Measurements from ENCODE around the gene RNASE7. TPM values are rescaled to one million over a fixed set of nuclear protein-coding genes. Genes with fewer than 3 reads are reported as not detected.
A peak's percentile ranks its signal among the peaks of the same experiment; 100 is the strongest.

Gene RNASE7
- total RNA-seq, 2 donors from 2014 or later = not detected

GRCh38 chr14:21026274-21026987 is 15.7 kb upstream of the RNASE7 start:
- ATAC-seq (no peak), DNase-seq (no peak)
- Mint-ChIP-seq H3K36me3 (ENCODE audit: low read depth) (peaks cover 2% of the 10 kb centered on the region), H3K4me3 (peak overlapping the region; percentile 61), H3K4me1 (peaks cover 21% of the 10 kb centered on the region), H3K27ac (peak overlapping the region; percentile 66), H3K27me3 (peaks cover under 1% of the 10 kb centered on the region)
- H3K9me3 ChIP-seq (ENCODE audit: control insufficient read depth, low read length, poor library complexity, severe bottlenecking) = no peaks in the 10 kb centered on the region

- peak overlapping the region; percentile 61 for H3K4me3 Mint-ChIP-seq
- peaks cover 21% of the 10 kb centered on the region for H3K4me1 Mint-ChIP-seq
- peak overlapping the region; percentile 66 for H3K27ac Mint-ChIP-seq
- peaks cover 2% of the 10 kb centered on the region for H3K36me3 Mint-ChIP-seq (ENCODE audit: low read depth)
- ATAC-seq (no peak), DNase-seq (no peak)
- H3K27me3 Mint-ChIP-seq = peaks cover 6% of the 10 kb centered on the region
- H3K9me3 ChIP-seq (ENCODE audit: control insufficient read depth, low read length, poor library complexity, severe bottlenecking) = no peaks in the 10 kb centered on the region
Measured at GRCh38 chr14:21026988-21027315, 15.2 kb upstream of the RNASE7 start.

GRCh38 chr14:21029917-21030316 is 12.2 kb upstream of the RNASE7 start, which contains the start of gene TPPP2:
TSS of gene TPPP2 (plus strand) at chr14:21030217. CDS start at chr14:21030582, 365 bp downstream.
- DNase-seq (no peak), ATAC-seq (no peak)
- H3K27me3 Mint-ChIP-seq = peaks cover 17% of the 10 kb centered on the region
- no peak within 1 kb of the TSS for H3K4me3 Mint-ChIP-seq
- peaks cover 7% of the 10 kb centered on the region for H3K4me1 Mint-ChIP-seq
- H3K9me3 ChIP-seq (ENCODE audit: control insufficient read depth, low read length, poor library complexity, severe bottlenecking) = no peaks in the 10 kb centered on the region
- no peak within 1 kb of the TSS for H3K27ac Mint-ChIP-seq
- peaks cover 2% of the 10 kb centered on the region for H3K36me3 Mint-ChIP-seq (ENCODE audit: low read depth)

- Mint-ChIP-seq H3K27ac (no peak overlapping the region), H3K4me3 (no peak overlapping the region), H3K27me3 (peaks cover 21% of the 10 kb centered on the region), H3K4me1 (peaks cover 6% of the 10 kb centered on the region), H3K36me3 (ENCODE audit: low read depth) (peaks cover 2% of the 10 kb centered on the region)
- H3K9me3 ChIP-seq (ENCODE audit: control insufficient read depth, low read length, poor library complexity, severe bottlenecking) = no peaks in the 10 kb centered on the region
- ATAC-seq (no peak), DNase-seq (no peak)
Measured at GRCh38 chr14:21030531-21030930, 11.6 kb upstream of the RNASE7 start.

- H3K4me3 Mint-ChIP-seq = no peak overlapping the region
- DNase-seq = no peak
Measured at GRCh38 chr14:21032326-21033132, 9.6 kb upstream of the RNASE7 start.

GRCh38 chr14:21033133-21033698 is 8.9 kb upstream of the RNASE7 start:
- no peaks in the 10 kb centered on the region for H3K9me3 ChIP-seq (ENCODE audit: control insufficient read depth, low read length, poor library complexity, severe bottlenecking)
- ATAC-seq (no peak), DNase-seq (no peak)
- H3K36me3 Mint-ChIP-seq (ENCODE audit: low read depth) = peaks cover 2% of the 10 kb centered on the region
- no peak overlapping the region for H3K27ac Mint-ChIP-seq
- H3K4me1 Mint-ChIP-seq = peaks cover 2% of the 10 kb centered on the region
- H3K4me3 Mint-ChIP-seq = no peak overlapping the region
- peaks cover 24% of the 10 kb centered on the region for H3K27me3 Mint-ChIP-seq

More at GRCh38 chr14:21032326-21033132, 9.6 kb upstream of the RNASE7 start:
- Mint-ChIP-seq H3K27me3 (peaks cover 24% of the 10 kb centered on the region), H3K27ac (no peak overlapping the region), H3K36me3 (ENCODE audit: low read depth) (peaks cover 2% of the 10 kb centered on the region), H3K4me1 (peaks cover 2% of the 10 kb centered on the region)
- H3K9me3 ChIP-seq (ENCODE audit: control insufficient read depth, low read length, poor library complexity, severe bottlenecking) = no peaks in the 10 kb centered on the region
- no peak for ATAC-seq

- peaks cover 2% of the 10 kb centered on the region for H3K36me3 Mint-ChIP-seq (ENCODE audit: low read depth)
- no peak for DNase-seq
- no peak for ATAC-seq
- H3K4me3 Mint-ChIP-seq = no peak within 1 kb of the TSS
- no peaks in the 10 kb centered on the region for H3K9me3 ChIP-seq (ENCODE audit: control insufficient read depth, low read length, poor library complexity, severe bottlenecking)
- H3K4me1 Mint-ChIP-seq = peaks cover 2% of the 10 kb centered on the region
- H3K27ac Mint-ChIP-seq = no peak within 1 kb of the TSS
- peaks cover 24% of the 10 kb centered on the region for H3K27me3 Mint-ChIP-seq
Measured at GRCh38 chr14:21034707-21035106, 7.5 kb upstream of the RNASE7 start, which contains the start of gene RNASE13. TSS of gene RNASE13 (minus strand) at chr14:21034807. CDS start at chr14:21034288, 519 bp downstream.

GRCh38 chr14:21036751-21037150 is 5.4 kb upstream of the RNASE7 start:
- H3K27ac Mint-ChIP-seq = no peak overlapping the region
- H3K27me3 Mint-ChIP-seq = peaks cover 20% of the 10 kb centered on the region
- peaks cover 6% of the 10 kb centered on the region for H3K4me1 Mint-ChIP-seq
- peaks cover 2% of the 10 kb centered on the region for H3K36me3 Mint-ChIP-seq (ENCODE audit: low read depth)
- DNase-seq = no peak
- H3K9me3 ChIP-seq (ENCODE audit: control insufficient read depth, low read length, poor library complexity, severe bottlenecking) = no peaks in the 10 kb centered on the region
- no peak for ATAC-seq
- H3K4me3 Mint-ChIP-seq = no peak overlapping the region

- peaks cover 2% of the 10 kb centered on the region for H3K36me3 Mint-ChIP-seq (ENCODE audit: low read depth)
- ATAC-seq (no peak), DNase-seq (no peak)
- H3K9me3 ChIP-seq (ENCODE audit: control insufficient read depth, low read length, poor library complexity, severe bottlenecking) = no peaks in the 10 kb centered on the region
- H3K27ac Mint-ChIP-seq = no peak overlapping the region
- no peak overlapping the region for H3K4me3 Mint-ChIP-seq
- H3K4me1 Mint-ChIP-seq = peaks cover 7% of the 10 kb centered on the region
- peaks cover 20% of the 10 kb centered on the region for H3K27me3 Mint-ChIP-seq
Measured at GRCh38 chr14:21037156-21037555, 5.0 kb upstream of the RNASE7 start.

- Mint-ChIP-seq H3K27me3 (peaks cover 15% of the 10 kb centered on the region), H3K4me1 (peaks cover 21% of the 10 kb centered on the region), H3K27ac (no peak overlapping the region), H3K4me3 (no peak overlapping the region), H3K36me3 (ENCODE audit: low read depth) (peaks cover 4% of the 10 kb centered on the region)
- H3K9me3 ChIP-seq (ENCODE audit: control insufficient read depth, low read length, poor library complexity, severe bottlenecking) = no peaks in the 10 kb centered on the region
- DNase-seq = no peak
- no peak for ATAC-seq
Measured at GRCh38 chr14:21038441-21039422, 3.4 kb upstream of the RNASE7 start.

GRCh38 chr14:21039585-21040369 is 2.4 kb upstream of the RNASE7 start:
- Mint-ChIP-seq H3K36me3 (ENCODE audit: low read depth) (peaks cover 4% of the 10 kb centered on the region), H3K4me3 (no peak overlapping the region), H3K27ac (no peak overlapping the region), H3K4me1 (peaks cover 29% of the 10 kb centered on the region), H3K27me3 (peaks cover 20% of the 10 kb centered on the region)
- H3K9me3 ChIP-seq (ENCODE audit: control insufficient read depth, low read length, poor library complexity, severe bottlenecking) = no peaks in the 10 kb centered on the region
- DNase-seq (no peak), ATAC-seq (peak; percentile 63)

- DNase-seq (no peak), ATAC-seq (no peak)
- H3K4me1 Mint-ChIP-seq = peaks cover 34% of the 10 kb centered on the region
- peaks cover 4% of the 10 kb centered on the region for H3K36me3 Mint-ChIP-seq (ENCODE audit: low read depth)
- H3K27me3 Mint-ChIP-seq = peaks cover 21% of the 10 kb centered on the region
- no peak overlapping the region for H3K27ac Mint-ChIP-seq
- no peaks in the 10 kb centered on the region for H3K9me3 ChIP-seq (ENCODE audit: control insufficient read depth, low read length, poor library complexity, severe bottlenecking)
- H3K4me3 Mint-ChIP-seq = no peak overlapping the region
Measured at GRCh38 chr14:21040370-21040925, 1.7 kb upstream of the RNASE7 start.

All from T-helper 17 cell (primary cell).